ENCODE data around the gene RADX. TPM values are rescaled to one million over a fixed set of nuclear protein-coding genes. Genes with fewer than 3 reads are reported as not detected.

Gene RADX
- total and polyA plus RNA-seq, 4 donors: 6.6 to 13.3 (median 12.0) TPM

DNA sequence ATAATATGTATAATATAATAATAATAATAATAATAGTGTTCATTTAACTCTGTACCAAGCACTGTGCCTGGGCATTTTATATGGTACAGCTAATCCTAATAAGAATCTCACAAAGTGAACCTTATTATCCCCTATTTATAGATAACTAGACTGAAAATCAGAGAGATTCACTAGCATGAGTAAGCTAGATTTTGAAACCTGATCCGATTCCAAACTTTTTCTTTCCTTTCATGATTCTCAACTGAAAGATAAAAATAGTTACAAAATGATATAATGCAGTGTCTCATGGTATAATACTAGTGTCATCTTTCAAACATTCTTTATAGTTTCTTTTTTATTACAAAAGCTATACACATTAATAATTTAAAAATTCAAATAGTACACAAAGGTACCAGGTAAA lies 58.9 kb downstream of the RADX start:
- Histone ChIP-seq H3K4me3 (ENCODE audit: low read depth, low read length) (no peak overlapping the region), H3K4me1 (ENCODE audit: control insufficient read depth, insufficient read depth, low read length) (no peaks in the 10 kb centered on the region), H3K9me3 (ENCODE audit: control insufficient read depth, insufficient read depth, low read length) (no peaks in the 10 kb centered on the region), H3K36me3 (ENCODE audit: control insufficient read depth, insufficient read depth, low read length) (no peaks in the 10 kb centered on the region), H3K27ac (ENCODE audit: low read depth, low read length) (no peak overlapping the region), H3K27me3 (ENCODE audit: control insufficient read depth, insufficient read depth, low read length) (peaks cover 3% of the 10 kb centered on the region)
- no CpG with 5 or more reads among the region's 1 CpG for WGBS (ENCODE audit: insufficient coverage)
- DNase-seq (ENCODE audit: low read depth in 4 of 6, low spot score in 6 of 6): no peak

DNA sequence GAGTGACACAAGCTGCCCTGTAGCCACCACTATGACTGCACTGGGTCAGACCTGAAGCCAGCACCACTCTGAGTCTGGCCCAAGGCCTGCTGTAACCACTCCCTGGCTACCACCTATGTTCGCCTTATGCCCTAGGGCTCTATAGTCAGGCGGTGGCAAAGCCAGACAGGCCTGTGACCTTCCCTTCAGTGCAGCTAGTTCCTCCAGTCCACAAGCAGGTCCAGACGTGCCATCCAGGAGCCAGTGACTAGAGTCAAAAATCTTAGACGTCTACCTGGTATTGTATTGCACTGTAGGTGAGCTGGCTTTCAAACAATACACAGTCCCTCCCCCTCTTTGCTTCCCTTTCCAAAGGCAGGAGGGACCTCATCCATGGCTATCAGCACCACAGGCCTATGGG lies 60.7 kb downstream of the RADX start:
- no peaks in the 10 kb centered on the region for H3K36me3 ChIP-seq (ENCODE audit: control insufficient read depth, insufficient read depth, low read length)
- H3K4me3 ChIP-seq (ENCODE audit: low read depth, low read length): no peak overlapping the region
- H3K27me3 ChIP-seq (ENCODE audit: control insufficient read depth, insufficient read depth, low read length): peaks cover 3% of the 10 kb centered on the region
- H3K9me3 ChIP-seq (ENCODE audit: control insufficient read depth, insufficient read depth, low read length): no peaks in the 10 kb centered on the region
- no peak for DNase-seq (ENCODE audit: low read depth in 4 of 6, low spot score in 6 of 6)
- H3K4me1 ChIP-seq (ENCODE audit: control insufficient read depth, insufficient read depth, low read length): no peaks in the 10 kb centered on the region
- WGBS (ENCODE audit: insufficient coverage): 70% methylated on average over 2 of the region's 4 CpGs
- H3K27ac ChIP-seq (ENCODE audit: low read depth, low read length): no peak overlapping the region

DNA sequence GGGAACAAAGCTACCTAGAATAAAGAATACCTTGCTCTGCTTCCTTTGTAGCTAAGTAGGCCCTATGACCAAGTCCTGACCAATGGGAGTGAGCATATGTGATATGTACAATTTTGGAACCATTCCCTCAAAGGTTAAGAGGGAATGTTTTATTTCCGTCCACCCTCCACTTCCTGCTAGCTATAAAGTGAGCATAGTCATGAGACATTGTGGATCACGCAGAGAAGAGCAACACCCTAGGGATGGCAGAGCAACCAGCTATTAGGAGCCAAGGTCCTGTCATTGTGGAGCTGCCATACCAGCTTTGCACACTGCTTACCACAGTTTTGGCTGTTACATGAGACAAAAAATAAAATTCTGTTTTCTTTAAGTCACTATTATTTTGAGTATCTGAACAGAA lies 68.9 kb downstream of the RADX start:
- Histone ChIP-seq H3K4me3 (ENCODE audit: low read depth, low read length) (no peak overlapping the region), H3K27me3 (ENCODE audit: control insufficient read depth, insufficient read depth, low read length) (peaks cover 5% of the 10 kb centered on the region), H3K9me3 (ENCODE audit: control insufficient read depth, insufficient read depth, low read length) (no peaks in the 10 kb centered on the region), H3K4me1 (ENCODE audit: control insufficient read depth, insufficient read depth, low read length) (no peaks in the 10 kb centered on the region), H3K36me3 (ENCODE audit: control insufficient read depth, insufficient read depth, low read length) (no peaks in the 10 kb centered on the region), H3K27ac (ENCODE audit: low read depth, low read length) (no peak overlapping the region)
- no peak for DNase-seq (ENCODE audit: low read depth in 4 of 6, low spot score in 6 of 6)
- WGBS (ENCODE audit: insufficient coverage): 56% methylated on average over 1 of the region's 2 CpGs

DNA sequence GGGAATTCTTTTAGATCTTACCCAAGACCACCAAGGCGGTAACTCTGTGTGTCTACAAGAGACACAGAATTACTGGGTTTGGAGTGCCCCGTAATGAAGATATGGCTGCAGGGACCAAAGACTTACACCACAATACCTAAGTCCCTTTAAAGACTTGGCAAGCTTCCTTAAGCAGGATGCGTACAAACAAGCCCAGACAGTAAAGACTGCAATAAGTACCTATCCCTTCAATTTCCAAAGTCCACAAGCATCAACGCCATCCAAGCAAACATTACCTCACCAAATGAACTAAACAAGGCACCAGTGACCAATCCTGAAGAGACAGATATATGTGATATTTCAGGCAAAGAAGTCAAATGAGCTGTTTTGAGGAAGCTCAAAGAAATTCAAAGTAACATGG lies 72.4 kb downstream of the RADX start:
- Histone ChIP-seq H3K36me3 (ENCODE audit: control insufficient read depth, insufficient read depth, low read length) (no peaks in the 10 kb centered on the region), H3K9me3 (ENCODE audit: control insufficient read depth, insufficient read depth, low read length) (no peaks in the 10 kb centered on the region), H3K4me1 (ENCODE audit: control insufficient read depth, insufficient read depth, low read length) (no peaks in the 10 kb centered on the region), H3K4me3 (ENCODE audit: low read depth, low read length) (no peak overlapping the region), H3K27me3 (ENCODE audit: control insufficient read depth, insufficient read depth, low read length) (peaks cover 5% of the 10 kb centered on the region), H3K27ac (ENCODE audit: low read depth, low read length) (no peak overlapping the region)
- DNase-seq (ENCODE audit: low read depth in 4 of 6, low spot score in 6 of 6): no peak
- 83% methylated on average over 2 of the region's 4 CpGs for WGBS (ENCODE audit: insufficient coverage)

DNA sequence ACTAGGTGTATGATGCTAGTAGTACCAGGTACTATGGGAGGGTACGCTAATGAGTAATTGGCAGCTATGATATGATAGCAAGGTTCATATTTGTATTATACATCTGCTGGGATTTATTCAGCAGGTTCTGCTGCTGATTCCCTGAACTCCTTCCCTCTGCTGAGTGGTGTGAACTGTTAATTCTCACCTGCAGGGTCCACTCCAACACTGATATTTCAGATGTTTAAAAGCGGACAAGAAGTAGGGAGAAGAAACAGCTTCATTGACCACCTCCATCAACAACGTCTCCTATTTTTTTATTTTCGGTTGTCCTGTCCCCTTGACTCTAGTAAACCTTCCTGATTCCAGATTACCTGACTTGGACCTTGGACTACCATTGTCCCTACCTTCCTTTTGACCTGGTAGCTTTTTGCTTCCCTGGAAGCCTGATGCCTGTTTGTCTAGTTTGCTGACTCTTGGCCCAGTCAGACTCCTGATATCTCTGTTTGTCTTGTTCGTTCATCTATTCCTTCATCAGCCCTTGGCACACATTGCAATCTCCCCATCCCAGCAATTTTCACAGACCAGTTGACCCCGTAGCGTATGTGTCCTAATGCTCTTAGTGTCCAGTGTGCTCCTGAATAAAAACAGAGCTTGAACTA lies 80.8 kb downstream of the RADX start:
- no peak for DNase-seq (ENCODE audit: low read depth in 4 of 6, low spot score in 6 of 6)
- H3K9me3 ChIP-seq (ENCODE audit: control insufficient read depth, insufficient read depth, low read length): no peaks in the 10 kb centered on the region
- no peaks in the 10 kb centered on the region for H3K36me3 ChIP-seq (ENCODE audit: control insufficient read depth, insufficient read depth, low read length)
- no peaks in the 10 kb centered on the region for H3K4me1 ChIP-seq (ENCODE audit: control insufficient read depth, insufficient read depth, low read length)
- H3K27me3 ChIP-seq (ENCODE audit: control insufficient read depth, insufficient read depth, low read length): peaks cover 7% of the 10 kb centered on the region
- no peak overlapping the region for H3K4me3 ChIP-seq (ENCODE audit: low read depth, low read length)
- H3K27ac ChIP-seq (ENCODE audit: low read depth, low read length): no peak overlapping the region
- WGBS (ENCODE audit: insufficient coverage): 77% methylated on average over 3 of the region's 7 CpGs

DNA sequence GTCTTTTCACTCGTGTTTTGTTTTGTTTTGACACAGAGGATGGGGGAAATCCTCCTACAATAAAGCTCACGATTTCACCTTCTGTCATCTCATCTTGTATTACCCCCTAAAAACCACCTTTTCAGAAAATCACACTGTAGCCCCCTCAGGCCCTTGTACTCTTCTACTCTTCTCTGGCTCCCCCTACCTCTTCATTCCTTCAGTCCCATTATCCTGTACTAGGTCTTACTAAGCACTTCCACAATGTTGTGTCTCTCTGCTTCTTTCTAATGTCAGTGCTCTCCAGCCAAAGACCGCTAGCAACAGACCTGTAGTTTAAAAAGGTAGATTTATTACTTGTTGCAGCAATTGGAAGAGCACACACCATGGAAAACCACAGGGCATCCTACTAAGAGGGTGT lies 84.7 kb downstream of the RADX start:
- Histone ChIP-seq H3K27me3 (ENCODE audit: control insufficient read depth, insufficient read depth, low read length) (peaks cover 5% of the 10 kb centered on the region), H3K9me3 (ENCODE audit: control insufficient read depth, insufficient read depth, low read length) (no peaks in the 10 kb centered on the region), H3K27ac (ENCODE audit: low read depth, low read length) (no peak overlapping the region), H3K4me3 (ENCODE audit: low read depth, low read length) (no peak overlapping the region), H3K4me1 (ENCODE audit: control insufficient read depth, insufficient read depth, low read length) (no peaks in the 10 kb centered on the region), H3K36me3 (ENCODE audit: control insufficient read depth, insufficient read depth, low read length) (no peaks in the 10 kb centered on the region)
- WGBS (ENCODE audit: insufficient coverage): 55% methylated on average over 2 of the region's 3 CpGs
- DNase-seq (ENCODE audit: low read depth in 4 of 6, low spot score in 6 of 6): no peak

DNA sequence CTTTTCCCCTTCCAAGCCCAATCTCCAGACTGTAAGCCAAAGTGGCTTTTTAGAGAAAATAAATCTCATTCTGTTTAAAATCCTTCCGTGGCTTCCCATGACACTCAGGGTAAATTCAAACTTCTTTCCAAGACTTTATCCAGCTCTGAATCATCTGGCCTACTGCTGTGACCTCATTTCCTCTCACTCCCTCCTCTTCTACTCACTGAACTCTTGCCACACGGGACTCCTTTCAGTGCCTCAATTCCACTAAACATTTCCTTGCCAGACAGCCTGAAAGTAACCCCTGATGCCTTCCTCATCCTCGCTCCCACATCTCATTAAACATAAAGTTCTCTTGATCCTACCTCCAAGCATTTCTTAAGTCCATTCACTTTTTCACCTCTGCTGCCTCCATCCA lies 86.9 kb downstream of the RADX start:
- H3K36me3 ChIP-seq (ENCODE audit: control insufficient read depth, insufficient read depth, low read length): no peaks in the 10 kb centered on the region
- no peaks in the 10 kb centered on the region for H3K9me3 ChIP-seq (ENCODE audit: control insufficient read depth, insufficient read depth, low read length)
- peaks cover 3% of the 10 kb centered on the region for H3K27me3 ChIP-seq (ENCODE audit: control insufficient read depth, insufficient read depth, low read length)
- 50% methylated on average over 3 of the region's 3 CpGs for WGBS (ENCODE audit: insufficient coverage)
- H3K27ac ChIP-seq (ENCODE audit: low read depth, low read length): no peak overlapping the region
- no peak for DNase-seq (ENCODE audit: low read depth in 4 of 6, low spot score in 6 of 6)
- no peak overlapping the region for H3K4me3 ChIP-seq (ENCODE audit: low read depth, low read length)
- no peaks in the 10 kb centered on the region for H3K4me1 ChIP-seq (ENCODE audit: control insufficient read depth, insufficient read depth, low read length)

DNA sequence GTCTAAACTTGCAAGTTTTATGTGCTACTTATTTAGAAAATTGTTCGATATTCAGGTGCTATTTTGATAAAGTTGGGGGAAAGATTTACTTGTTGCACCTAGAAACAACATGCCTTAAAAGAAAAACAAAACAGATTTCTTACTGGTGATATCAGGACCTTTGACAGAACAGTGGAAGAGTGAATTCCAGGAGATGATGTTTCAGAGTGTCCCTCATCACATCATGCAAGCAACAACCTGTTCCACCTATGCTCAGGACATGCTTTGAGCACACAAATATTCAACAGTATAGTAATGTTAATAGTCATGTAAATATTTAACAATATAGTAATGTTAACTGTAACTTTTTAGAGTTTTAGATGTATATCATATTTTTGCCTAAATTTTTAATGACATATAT lies 90.9 kb downstream of the RADX start:
- Histone ChIP-seq H3K27ac (ENCODE audit: low read depth, low read length) (no peak overlapping the region), H3K4me3 (ENCODE audit: low read depth, low read length) (no peak overlapping the region), H3K36me3 (ENCODE audit: control insufficient read depth, insufficient read depth, low read length) (no peaks in the 10 kb centered on the region), H3K4me1 (ENCODE audit: control insufficient read depth, insufficient read depth, low read length) (no peaks in the 10 kb centered on the region), H3K27me3 (ENCODE audit: control insufficient read depth, insufficient read depth, low read length) (no peaks in the 10 kb centered on the region), H3K9me3 (ENCODE audit: control insufficient read depth, insufficient read depth, low read length) (peaks cover 2% of the 10 kb centered on the region)
- no CpG with 5 or more reads among the region's 1 CpG for WGBS (ENCODE audit: insufficient coverage)
- no peak for DNase-seq (ENCODE audit: low read depth in 4 of 6, low spot score in 6 of 6)

DNA sequence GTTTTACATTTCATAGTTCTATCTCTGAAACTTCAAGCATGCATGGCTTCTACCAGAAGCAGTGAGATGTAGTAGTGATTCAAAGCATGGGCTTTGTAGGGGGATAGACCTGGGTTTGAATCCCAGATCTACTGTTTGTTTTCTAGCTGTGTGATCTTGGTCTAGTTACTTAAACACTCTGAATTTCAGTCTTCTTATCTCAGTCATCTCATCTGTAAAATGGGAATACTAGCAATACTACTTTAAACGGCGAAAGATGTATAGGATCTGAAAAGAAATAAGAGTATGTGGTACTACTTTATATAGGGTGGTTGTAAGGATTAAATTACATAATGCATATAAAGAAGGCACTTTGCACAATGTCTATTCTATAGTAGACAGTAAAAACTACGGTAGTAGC lies 94.7 kb downstream of the RADX start:
- Histone ChIP-seq H3K36me3 (ENCODE audit: control insufficient read depth, insufficient read depth, low read length) (no peaks in the 10 kb centered on the region), H3K9me3 (ENCODE audit: control insufficient read depth, insufficient read depth, low read length) (peaks cover 2% of the 10 kb centered on the region), H3K4me1 (ENCODE audit: control insufficient read depth, insufficient read depth, low read length) (no peaks in the 10 kb centered on the region), H3K27ac (ENCODE audit: low read depth, low read length) (no peak overlapping the region), H3K4me3 (ENCODE audit: low read depth, low read length) (no peak overlapping the region), H3K27me3 (ENCODE audit: control insufficient read depth, insufficient read depth, low read length) (no peaks in the 10 kb centered on the region)
- DNase-seq (ENCODE audit: low read depth in 4 of 6, low spot score in 6 of 6): no peak
- WGBS (ENCODE audit: insufficient coverage): no CpG with 5 or more reads among the region's 3 CpGs

DNA sequence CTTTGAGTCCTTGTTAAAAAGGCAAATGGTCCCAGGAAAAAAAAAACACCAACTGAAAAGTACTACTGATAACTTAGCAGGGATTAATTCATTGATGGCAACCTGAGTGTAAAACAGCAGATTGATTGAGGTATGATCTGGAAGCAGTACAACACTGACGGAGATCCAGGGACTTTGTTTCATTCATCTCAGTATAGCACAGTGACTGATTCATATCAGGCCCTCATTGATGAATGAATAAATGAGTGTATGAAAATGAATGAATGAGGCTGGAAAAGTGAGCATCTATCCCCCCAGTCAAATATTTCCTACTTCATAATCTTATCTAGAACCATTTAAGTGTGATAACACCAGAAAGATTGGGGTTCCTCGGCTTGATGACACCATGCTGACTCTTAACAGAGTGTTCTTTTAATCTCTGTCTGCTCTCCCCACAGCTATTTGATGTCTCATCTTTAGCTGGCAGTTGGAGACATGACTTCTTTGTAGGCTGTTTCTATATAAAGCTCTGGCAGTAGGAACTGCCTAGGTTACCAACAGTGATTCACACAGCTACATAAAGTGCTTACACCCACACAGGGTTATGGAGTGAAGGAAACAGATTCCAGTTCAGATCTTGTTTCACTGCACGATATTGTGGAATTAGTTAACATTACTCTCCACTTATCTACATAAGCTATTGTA lies 96.1 kb downstream of the RADX start:
- Histone ChIP-seq H3K4me1 (ENCODE audit: control insufficient read depth, insufficient read depth, low read length) (no peaks in the 10 kb centered on the region), H3K36me3 (ENCODE audit: control insufficient read depth, insufficient read depth, low read length) (no peaks in the 10 kb centered on the region), H3K27ac (ENCODE audit: low read depth, low read length) (no peak overlapping the region), H3K4me3 (ENCODE audit: low read depth, low read length) (no peak overlapping the region), H3K27me3 (ENCODE audit: control insufficient read depth, insufficient read depth, low read length) (no peaks in the 10 kb centered on the region), H3K9me3 (ENCODE audit: control insufficient read depth, insufficient read depth, low read length) (peaks cover 2% of the 10 kb centered on the region)
- no peak for DNase-seq (ENCODE audit: low read depth in 4 of 6, low spot score in 6 of 6)
- WGBS (ENCODE audit: insufficient coverage): 38% methylated on average over 1 of the region's 3 CpGs
